ENCODE results near the gene TP53I13.

Gene TP53I13

DNA sequence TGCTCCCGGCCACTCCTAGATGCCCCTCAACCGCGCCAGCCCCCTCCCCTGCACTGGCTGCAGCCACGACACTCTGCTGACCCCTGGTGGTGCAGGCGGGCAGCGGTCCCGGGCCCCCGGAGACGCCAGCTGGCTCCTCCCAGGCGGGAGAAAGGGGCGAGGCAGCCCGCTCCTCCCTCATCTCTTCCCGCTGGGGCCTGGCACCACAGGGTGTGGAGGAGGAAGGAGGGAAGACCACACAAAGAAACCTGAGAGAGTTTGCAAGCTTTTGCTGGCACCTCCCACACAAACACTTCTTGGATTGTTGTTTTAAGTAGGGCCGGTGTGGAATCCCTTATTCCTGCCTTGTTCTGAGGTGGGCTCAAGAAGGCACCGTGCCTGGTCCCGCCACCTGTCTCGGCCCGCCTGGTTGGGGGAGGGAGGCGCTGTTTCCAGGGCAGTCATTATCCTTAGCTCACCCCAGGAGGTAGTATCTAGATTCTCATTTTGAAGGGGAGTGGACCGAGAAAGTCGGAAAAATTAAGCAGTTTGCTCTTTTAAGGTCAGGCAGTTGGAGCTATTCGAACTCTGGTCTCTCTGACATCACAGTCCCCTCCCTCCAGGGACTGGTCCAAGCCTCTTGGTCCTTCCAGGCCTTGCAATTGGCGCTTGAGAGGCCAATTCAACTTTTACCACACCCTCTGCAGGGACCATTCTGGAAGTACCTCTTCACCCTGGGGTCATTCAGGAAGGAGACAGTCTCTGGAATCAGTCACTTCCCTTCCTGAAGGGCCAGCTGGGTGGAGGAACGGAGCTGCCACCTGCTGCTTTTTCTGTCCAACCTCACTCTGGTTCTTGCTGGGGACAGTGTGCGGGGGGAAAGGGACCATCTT, 23.5 kb downstream of the TP53I13 start:
- Histone ChIP-seq H3K36me3 (no peaks in the 10 kb centered on the region), H4K20me1 (peaks cover 56% of the 10 kb centered on the region), H3K9ac (peak overlapping the region; percentile 95; the same call in 1 of the 2 replicates), H3K9me3 (no peaks in the 10 kb centered on the region), H3K4me2 (peak overlapping the region; percentile 97), H3K4me3 (peak overlapping the region; percentile 97), H3K27me3 (no peaks in the 10 kb centered on the region), H3K4me1 (peaks cover 71% of the 10 kb centered on the region), H3K27ac (peak overlapping the region; percentile 93)
- TF ChIP-seq Cebpa-rat (IDR thresholded peaks at IDR 0.05), result no peak

DNA sequence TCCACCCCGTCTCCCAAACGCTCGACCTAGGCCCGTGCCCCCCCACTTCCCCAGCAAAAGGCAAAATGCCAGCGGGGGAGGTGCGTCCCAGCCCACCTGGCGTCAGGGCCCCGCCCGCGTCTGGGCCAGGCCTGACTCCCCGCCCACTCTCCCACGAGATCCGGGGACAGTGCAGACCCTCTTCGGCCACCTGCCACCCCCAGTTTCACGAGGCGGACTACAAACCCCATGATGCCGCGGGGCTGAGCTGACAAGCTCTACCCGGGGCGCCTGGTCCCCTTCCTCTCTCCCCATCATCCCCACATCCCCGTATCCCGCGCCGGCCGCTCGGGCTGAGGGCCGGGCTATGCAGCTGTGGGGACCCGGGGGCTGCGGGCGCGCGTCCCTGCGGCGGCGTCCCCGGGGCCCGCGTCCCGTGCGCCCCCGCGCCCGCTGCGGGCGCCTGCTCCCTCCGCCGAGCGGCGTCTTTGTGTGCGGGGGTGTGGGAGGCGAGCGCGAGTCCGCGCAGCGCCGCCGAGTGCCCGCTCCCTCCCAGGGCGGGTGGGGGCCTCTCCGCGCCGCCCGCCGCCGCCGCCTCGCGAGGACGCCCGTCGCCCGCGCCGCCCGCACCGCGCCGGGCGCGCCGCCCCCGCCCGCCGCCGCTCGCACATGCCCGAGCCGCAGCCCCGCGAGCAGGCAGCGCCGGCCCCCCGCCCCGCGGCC, 24.5 kb downstream of the TP53I13 start, which contains the start of gene ANKRD13B:
ANKRD13B (plus strand) TSS at position 283 of the 702 bp plus-strand sequence. CDS start 490 bp downstream, outside the sequence.
- TF ChIP-seq Cebpa-rat (IDR thresholded peaks at IDR 0.05), result no peak
- H3K27me3 ChIP-seq, result no peaks in the 10 kb centered on the region
- peak within 1 kb of the TSS; percentile 97 for H3K4me2 ChIP-seq
- H3K27ac ChIP-seq, result peak within 1 kb of the TSS; percentile 93
- peaks cover 71% of the 10 kb centered on the region for H3K4me1 ChIP-seq
- H3K9ac ChIP-seq, result peak within 1 kb of the TSS; percentile 95
- H3K36me3 ChIP-seq, result no peaks in the 10 kb centered on the region
- no peaks in the 10 kb centered on the region for H3K9me3 ChIP-seq
- H3K4me3 ChIP-seq, result peak within 1 kb of the TSS; percentile 97
- H4K20me1 ChIP-seq, result peaks cover 56% of the 10 kb centered on the region

DNA sequence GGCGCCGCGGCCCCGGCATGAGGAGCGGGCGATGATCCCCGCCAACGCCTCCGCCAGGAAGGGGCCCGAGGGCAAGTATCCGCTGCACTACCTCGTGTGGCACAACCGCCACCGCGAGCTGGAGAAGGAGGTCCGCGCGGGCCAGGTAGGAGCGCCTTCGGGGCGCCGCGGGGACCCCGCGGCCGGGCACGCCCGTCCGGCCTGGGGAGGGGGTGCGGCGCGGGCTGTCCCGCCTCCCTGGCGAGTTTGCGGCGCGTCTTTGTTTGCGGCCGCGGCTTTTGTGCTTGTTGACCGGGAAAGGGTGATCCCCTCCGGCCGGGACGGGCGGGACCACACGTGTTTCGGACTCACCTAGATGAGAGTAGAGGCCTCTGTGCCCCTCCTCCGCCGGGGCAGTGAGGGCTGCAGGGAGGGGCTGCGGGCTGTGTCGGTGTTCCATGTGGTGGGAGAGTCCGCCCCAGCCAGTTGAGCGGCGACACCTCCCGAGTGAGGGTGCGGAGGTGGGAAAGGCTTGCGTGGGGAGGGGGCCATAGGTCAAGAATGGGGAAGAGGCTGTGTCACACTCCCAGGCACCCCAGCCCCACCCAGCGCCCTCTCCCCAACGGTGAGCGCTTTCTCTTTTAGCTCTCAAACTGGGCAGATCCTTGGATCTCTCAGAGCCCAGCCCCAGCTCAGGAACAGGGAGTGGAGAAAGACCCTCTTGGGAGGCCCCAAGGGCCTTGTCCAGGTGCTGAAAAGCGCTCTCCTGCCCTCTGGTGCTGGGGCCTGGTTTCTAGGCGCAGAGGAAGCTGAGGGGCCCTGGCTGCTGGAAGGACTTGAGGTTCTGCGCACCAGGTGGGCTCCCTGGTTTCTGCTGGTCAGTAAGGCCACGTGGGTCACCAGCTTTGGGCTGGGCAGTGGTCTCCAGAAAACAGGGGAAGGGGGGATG, 25.4 kb downstream of the TP53I13 start:
- peaks cover 55% of the 10 kb centered on the region for H4K20me1 ChIP-seq
- H3K9me3 ChIP-seq, result no peaks in the 10 kb centered on the region
- H3K36me3 ChIP-seq, result no peaks in the 10 kb centered on the region
- H3K4me3 ChIP-seq, result peak overlapping the region; percentile 97
- no peaks in the 10 kb centered on the region for H3K27me3 ChIP-seq
- no peak for TF ChIP-seq Cebpa-rat (IDR thresholded peaks at IDR 0.05)
- peak overlapping the region; percentile 95 for H3K9ac ChIP-seq
- peaks cover 73% of the 10 kb centered on the region for H3K4me1 ChIP-seq
- peak overlapping the region; percentile 93 for H3K27ac ChIP-seq
- peak overlapping the region; percentile 97 for H3K4me2 ChIP-seq

DNA sequence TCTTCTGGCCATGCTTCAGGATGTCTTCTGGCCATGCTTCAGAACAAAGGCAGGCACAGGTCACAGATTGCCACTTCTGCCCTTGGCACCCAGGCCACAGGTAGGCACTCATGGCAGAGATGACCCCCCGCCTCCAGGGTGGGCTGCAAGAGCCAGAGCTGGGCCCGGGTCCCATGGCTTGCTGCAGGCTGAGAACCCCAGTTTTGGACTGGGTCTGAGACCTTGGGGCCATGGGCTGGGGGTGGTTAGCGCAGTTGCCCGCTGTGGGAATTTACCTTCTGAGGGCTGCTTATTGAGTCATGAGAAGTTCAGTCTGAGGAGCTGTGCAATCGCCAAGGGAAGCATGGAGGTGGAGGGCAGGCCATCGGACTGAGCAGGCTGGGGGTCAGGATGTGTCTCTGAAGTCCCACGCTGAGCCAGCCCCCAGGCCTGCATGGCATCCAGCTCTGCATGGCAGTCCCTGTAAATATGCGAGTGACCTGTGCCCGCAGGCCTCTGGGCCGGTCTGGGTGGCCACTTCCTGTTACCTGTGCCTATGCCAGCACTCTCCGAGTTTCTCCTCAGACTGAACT, 26.1 kb downstream of the TP53I13 start:
- peak overlapping the region; percentile 93; the same call in 1 of the 2 replicates for H3K27ac ChIP-seq
- H3K36me3 ChIP-seq, result no peaks in the 10 kb centered on the region
- H3K4me2 ChIP-seq, result peak overlapping the region; percentile 97
- H3K9me3 ChIP-seq, result no peaks in the 10 kb centered on the region
- peaks cover 58% of the 10 kb centered on the region for H4K20me1 ChIP-seq
- TF ChIP-seq Cebpa-rat (IDR thresholded peaks at IDR 0.05), result no peak
- H3K4me1 ChIP-seq, result peaks cover 73% of the 10 kb centered on the region
- H3K9ac ChIP-seq, result peak overlapping the region; percentile 95; the same call in 1 of the 2 replicates
- no peaks in the 10 kb centered on the region for H3K27me3 ChIP-seq
- peak overlapping the region; percentile 97 for H3K4me3 ChIP-seq

DNA sequence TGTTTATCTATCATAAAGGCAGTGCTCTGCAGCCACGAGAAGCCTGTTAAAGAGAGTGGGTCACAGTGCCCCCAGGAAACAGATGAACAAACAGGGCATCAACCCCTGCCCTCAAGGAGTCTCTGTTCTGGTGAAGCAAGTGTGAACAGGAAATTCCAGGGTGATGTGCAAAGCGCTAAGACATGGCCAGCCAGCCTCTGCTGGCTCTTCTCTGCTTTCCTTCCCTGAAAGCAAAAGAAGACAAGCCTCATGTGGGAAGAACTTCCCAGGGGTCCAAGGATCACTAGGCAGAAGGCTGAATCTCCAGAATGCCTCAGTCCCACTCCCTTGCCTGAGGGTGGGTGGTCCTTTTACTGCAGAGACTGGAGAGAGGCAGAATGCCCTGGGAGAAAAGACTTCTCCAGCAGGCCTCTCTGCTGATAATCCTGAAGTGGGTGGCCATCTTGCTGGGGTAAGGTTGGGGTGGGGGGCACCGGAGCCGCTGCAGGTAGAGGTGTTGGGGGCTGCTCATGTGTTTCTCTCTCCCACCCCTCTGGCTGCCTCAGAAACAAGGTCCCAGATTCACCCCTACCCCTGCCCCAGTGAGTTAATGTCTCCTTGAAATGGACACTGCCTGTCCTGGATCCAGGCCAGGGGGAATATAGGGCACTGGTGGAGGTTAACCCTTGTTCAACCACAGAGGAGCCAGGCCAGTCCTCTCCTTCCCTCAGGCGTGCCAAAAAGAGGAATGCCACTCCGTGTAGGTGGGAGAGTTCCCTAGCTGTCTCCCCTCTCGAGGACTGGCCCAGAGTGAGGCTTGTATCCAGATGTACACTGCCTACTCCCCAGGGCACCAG, 26.8 kb downstream of the TP53I13 start:
- Histone ChIP-seq H3K36me3 (no peaks in the 10 kb centered on the region), H3K4me3 (no peak overlapping the region), H3K4me2 (peak overlapping the region; percentile 97), H3K9ac (peak overlapping the region; percentile 95; the same call in 1 of the 2 replicates), H4K20me1 (peaks cover 63% of the 10 kb centered on the region), H3K27ac (no peak overlapping the region), H3K9me3 (no peaks in the 10 kb centered on the region), H3K27me3 (no peaks in the 10 kb centered on the region), H3K4me1 (peaks cover 70% of the 10 kb centered on the region)
- no peak for TF ChIP-seq Cebpa-rat (IDR thresholded peaks at IDR 0.05)

DNA sequence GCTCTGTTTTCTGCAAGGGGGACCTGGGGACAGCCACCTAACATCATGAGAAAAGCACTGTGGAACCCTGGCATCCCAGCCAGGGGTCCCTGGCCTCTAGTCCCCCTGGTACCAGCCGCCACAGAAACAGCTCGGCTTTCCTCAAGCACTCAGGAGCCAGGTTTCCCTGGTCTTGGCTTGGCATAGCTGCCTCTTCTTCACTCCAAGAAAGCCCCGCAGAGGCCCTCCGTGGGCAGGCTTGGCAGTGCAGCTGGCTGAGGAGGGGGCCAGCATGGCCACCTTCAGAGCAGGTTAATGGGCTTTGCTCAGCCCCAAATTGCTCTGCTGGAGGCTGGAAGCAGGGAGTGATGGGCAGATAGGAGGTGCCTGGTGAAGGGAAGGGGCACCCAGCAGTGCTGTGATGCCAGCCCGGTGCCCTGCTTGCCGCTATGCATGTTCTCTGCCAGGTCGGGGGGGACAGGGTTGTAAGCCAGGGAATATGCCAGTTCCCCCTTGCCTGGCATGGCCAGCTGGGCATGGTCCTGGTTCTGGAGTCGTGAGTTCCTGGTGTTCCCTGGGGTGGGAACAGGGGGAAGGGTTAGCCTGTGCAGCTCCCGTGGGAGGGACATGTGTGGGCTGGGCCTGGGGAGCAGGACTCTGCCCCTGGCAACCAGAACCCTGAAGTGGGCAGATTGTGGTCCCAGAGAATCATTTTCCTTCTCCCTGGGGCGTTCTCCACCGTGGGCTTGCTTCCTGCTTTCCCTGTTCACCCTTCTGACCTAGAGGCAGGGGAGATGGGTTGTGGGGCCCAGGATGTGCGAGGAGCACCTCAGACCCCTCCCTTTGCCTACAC, 27.7 kb downstream of the TP53I13 start:
- peak overlapping the region; percentile 38; the same call in 1 of the 2 replicates for H3K9ac ChIP-seq
- H3K4me2 ChIP-seq, result peak overlapping the region; percentile 97
- H3K27ac ChIP-seq, result peak overlapping the region; percentile 18; the same call in 1 of the 2 replicates
- peaks cover 70% of the 10 kb centered on the region for H3K4me1 ChIP-seq
- H3K9me3 ChIP-seq, result no peaks in the 10 kb centered on the region
- no peak overlapping the region for H3K4me3 ChIP-seq
- no peaks in the 10 kb centered on the region for H3K36me3 ChIP-seq
- H4K20me1 ChIP-seq, result peaks cover 71% of the 10 kb centered on the region
- H3K27me3 ChIP-seq, result no peaks in the 10 kb centered on the region
- no peak for TF ChIP-seq Cebpa-rat (IDR thresholded peaks at IDR 0.05)

DNA sequence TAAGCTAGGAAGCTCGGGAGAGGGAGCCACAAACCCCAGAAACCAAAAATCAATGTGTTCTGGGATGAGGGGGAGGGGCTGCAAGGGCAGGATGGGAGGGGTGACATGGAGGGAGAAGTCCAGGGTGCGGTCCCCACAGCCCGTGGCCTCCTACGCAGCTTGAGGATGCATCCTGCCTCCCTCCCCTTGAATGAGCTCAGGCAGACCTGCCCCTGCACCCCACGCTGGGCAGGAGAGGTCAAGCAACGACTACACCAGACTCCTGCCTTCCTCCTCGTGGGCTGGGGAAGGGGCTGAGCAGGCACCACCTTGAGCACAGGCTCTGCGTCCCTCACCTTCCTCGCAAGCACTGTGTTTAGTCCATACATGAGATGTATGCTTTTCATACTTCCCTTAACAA, 28.3 kb downstream of the TP53I13 start:
- peaks cover 71% of the 10 kb centered on the region for H3K4me1 ChIP-seq
- H4K20me1 ChIP-seq, result peaks cover 77% of the 10 kb centered on the region
- peak overlapping the region; percentile 97 for H3K4me2 ChIP-seq
- no peaks in the 10 kb centered on the region for H3K9me3 ChIP-seq
- no peaks in the 10 kb centered on the region for H3K36me3 ChIP-seq
- H3K27ac ChIP-seq, result peak overlapping the region; percentile 18; the same call in 1 of the 2 replicates
- TF ChIP-seq Cebpa-rat (IDR thresholded peaks at IDR 0.05), result no peak
- 0 out of 2 replicates have a peak overlapping the region, but pooled peaks have one; percentile 38 for H3K9ac ChIP-seq
- H3K4me3 ChIP-seq, result no peak overlapping the region
- H3K27me3 ChIP-seq, result no peaks in the 10 kb centered on the region
